ENCODE measurements around the gene CARD9. TPM values are rescaled to one million over a fixed set of nuclear protein-coding genes. Genes with fewer than 3 reads are reported as not detected.

Gene CARD9
- total RNA-seq, 1 donor from 2014 or later, result 0.41 TPM

DNA sequence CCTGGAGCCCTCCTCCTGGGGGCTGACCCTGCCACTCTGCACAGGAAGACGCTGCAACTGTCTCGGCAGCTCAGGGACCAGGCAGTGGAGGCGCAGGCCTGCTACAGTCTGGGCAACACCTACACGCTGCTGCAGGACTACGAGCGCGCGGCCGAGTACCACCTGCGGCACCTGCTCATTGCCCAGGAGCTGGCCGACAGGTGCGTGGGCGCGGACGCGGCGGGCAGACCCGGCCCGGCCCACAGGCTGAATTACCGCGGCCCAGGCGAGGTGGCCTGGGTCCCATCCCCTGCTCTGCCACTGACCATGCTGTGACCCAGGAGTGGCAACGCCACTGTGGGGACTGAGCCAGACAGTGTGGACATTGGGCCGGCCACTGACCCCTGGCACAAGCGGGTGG lies 35.0 kb downstream of the CARD9 start:
- no peak for DNase-seq (ENCODE audit: low spot score in 2 of 2)
- FAIRE-seq, result no peak

- DNase-seq (ENCODE audit: low spot score in 2 of 2) (no peak), FAIRE-seq (no peak)
Observed at GRCh38 chr9:136337416-136338395, 35.8 kb downstream of the CARD9 start.

DNA sequence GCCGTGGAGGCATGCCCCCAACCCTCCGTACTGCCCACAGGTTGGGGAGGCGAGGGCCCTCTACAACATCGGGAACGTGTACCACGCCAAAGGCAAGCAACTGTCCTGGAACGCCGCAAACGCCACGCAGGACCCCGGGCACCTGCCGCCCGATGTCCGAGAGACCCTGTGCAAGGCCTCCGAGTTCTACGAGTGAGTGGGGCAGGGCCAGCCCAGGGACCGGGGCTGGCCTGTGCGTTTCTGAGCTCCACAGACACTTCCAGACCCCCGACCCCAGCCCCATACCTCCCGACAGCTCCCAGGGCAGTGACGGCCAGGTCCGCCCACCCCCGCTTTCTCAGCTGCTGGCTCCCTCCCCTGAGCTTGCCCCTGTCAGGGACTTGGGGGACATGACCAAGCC lies 36.6 kb downstream of the CARD9 start:
- FAIRE-seq, result no peak
- no peak for DNase-seq (ENCODE audit: low spot score in 2 of 2)

- FAIRE-seq, result no peak
Observed at GRCh38 chr9:136336156-136336870, 37.2 kb downstream of the CARD9 start.

DNA sequence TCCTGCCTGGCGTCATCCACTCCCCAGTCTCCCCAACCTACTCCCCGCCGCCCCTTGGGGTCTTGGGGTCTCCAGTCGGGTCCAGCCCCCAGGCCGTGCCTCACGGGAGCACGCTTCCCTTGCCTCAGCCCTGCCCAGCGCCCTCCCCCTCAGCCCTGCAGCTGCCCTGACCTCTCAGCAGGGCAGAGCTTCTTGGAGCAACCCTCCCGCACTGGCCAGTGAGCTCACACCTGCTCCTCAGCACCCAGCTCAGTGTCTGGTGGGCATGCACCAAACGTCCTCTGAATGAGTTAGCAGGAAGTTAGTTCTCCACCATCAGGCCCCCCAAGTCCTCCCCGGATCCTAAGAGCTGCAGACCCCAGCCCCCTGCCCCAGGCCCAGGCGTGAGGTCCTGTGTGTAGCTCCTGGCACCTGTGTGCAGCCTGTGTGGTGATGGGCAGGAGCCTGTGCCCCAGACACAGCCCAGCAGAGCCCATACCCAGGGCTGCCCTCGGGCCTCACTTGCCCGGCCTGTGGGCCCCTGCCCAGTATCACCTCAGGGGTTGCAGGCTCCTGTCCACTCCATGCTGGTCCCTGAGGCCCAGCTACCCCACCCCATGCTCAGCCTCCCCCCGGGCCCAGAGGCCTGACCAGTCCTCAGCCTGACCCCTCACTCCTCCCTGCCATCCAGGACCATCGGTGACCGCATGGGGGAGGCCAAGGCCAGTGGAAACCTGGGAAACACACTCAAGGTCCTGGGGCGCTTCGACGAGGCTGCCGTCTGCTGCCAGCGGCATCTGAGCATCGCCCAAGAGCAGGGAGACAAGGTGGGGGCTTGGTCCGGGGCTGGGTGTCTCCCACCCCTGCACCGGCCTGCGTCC lies 37.9 kb downstream of the CARD9 start:
- DNase-seq (ENCODE audit: low spot score in 2 of 2), result no peak
- FAIRE-seq, result no peak

More at GRCh38 chr9:136336156-136336870, 37.2 kb downstream of the CARD9 start:
- no peak for DNase-seq (ENCODE audit: low spot score in 2 of 2)

DNA sequence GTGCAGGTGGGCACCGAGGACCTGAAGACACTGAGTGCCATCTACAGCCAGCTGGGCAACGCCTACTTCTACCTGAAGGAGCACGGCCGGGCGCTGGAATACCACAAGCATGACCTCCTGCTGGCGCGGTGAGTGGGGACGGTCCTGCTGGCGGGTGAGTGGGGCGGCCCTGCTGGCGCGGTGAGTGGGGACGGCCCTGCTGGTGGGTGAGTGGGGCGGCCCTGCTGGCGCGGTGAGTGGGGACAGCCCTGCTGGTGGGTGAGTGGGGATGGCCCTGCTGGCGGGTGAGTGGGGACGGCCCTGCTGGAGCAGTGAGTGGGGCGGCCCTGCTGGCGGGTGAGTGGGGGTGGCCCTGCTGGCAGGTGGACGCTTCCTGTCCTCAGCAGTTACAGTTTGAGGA lies 38.9 kb downstream of the CARD9 start:
- no peak for DNase-seq (ENCODE audit: low spot score in 2 of 2)
- no peak for FAIRE-seq

DNA sequence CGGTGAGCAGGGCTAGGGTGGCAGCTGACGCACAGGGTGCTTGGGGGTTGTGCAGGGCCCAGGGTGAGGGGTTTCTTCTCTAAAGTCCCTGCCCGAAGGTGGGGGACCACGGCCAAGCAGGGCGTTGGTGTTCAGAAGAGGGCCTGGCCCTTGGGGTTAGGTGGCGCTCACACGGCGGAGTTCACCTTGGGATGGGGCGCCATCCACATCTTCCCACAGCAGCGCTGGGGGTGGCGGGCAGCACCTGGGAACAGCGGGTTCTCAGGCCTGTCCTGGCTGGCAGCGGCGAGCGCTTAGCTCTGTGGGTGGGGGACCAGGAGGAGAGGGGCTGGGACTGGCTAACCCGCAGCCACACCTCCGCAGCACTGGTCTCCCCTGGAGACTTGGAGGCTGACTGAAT lies 40.0 kb downstream of the CARD9 start:
- DNase-seq (ENCODE audit: low spot score in 2 of 2) (no peak), FAIRE-seq (no peak)

DNA sequence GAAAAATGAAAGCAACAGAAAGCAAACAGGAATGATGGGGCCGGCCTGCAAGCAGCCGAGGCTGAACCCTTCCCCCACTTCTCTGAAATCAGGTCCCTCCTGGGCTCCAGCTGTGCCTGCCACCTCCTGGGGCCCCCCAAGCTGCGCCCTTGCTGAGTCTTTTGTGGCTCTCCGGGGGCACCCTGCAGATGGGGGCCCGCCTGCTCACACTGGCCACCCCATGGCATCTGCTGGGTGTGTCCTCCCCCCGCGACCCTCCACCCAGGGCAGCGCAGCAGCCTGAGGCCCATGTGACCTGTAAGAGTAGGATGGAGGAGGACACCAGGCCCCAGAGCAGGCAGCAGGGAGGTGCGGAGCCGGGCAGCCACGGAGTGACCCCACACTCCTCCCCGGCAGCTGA lies 40.4 kb downstream of the CARD9 start:
- FAIRE-seq (no peak), DNase-seq (ENCODE audit: low spot score in 2 of 2) (no peak)

- no peak for FAIRE-seq
Observed at GRCh38 chr9:136332482-136332983, 40.9 kb downstream of the CARD9 start.

DNA sequence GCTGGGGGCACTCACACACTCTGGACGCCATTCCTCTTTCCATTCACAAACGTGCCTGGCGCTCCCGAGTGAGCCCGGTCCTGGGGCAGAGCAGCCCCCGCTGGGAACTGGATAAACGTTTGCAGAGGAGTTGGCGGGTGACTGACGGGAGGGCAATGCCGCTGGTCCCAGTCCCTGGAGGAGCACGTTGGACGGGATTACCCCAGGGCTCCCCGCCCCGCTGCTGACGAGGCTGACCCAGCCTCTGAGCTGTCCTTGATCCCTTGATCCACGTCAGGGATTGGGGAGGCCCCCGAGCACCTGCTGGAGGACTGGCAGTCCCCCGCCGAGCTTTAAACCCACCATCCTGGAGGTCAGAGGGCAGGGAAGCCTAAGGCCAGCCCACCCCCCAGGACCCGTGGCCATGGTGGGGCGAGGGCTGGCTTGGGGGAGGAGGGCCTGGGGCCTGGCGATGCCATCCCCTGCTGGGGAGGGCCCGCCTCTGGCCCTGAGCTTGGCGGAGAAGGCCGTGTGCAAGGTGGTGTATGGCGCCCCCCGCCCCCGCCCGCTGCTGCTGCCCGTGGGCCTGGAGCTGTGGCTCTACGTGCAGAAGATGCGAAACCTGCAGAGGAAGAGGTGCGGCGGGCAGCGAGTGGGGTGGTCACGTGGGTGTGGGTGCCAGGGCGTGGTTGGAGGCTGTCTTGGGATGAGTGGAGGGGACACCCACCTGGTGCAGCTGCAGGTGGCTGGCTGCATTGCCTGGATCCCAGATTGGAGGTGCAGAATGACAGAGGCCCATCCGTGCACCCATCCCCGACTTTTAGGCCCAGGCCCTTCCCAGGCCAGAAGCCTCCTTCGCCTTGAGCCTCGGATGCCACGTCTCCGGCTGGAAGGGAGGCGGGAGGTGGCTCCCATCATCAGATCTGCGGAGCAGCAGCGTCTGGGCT lies 41.6 kb downstream of the CARD9 start:
- FAIRE-seq (no peak), DNase-seq (ENCODE audit: low spot score in 2 of 2) (no peak)

More at GRCh38 chr9:136332482-136332983, 40.9 kb downstream of the CARD9 start:
- no peak for DNase-seq (ENCODE audit: low spot score in 2 of 2)

GRCh38 chr9:136331030-136331429 lies 42.4 kb downstream of the CARD9 start:
- DNase-seq (ENCODE audit: low spot score in 2 of 2), result no peak
- FAIRE-seq, result no peak

GRCh38 chr9:136330406-136330990 lies 43.0 kb downstream of the CARD9 start:
- no peak for FAIRE-seq
- DNase-seq (ENCODE audit: low spot score in 2 of 2), result no peak

- DNase-seq (ENCODE audit: low spot score in 2 of 2) (no peak), FAIRE-seq (no peak)
Observed at GRCh38 chr9:136329636-136330405, 43.6 kb downstream of the CARD9 start.

DNA sequence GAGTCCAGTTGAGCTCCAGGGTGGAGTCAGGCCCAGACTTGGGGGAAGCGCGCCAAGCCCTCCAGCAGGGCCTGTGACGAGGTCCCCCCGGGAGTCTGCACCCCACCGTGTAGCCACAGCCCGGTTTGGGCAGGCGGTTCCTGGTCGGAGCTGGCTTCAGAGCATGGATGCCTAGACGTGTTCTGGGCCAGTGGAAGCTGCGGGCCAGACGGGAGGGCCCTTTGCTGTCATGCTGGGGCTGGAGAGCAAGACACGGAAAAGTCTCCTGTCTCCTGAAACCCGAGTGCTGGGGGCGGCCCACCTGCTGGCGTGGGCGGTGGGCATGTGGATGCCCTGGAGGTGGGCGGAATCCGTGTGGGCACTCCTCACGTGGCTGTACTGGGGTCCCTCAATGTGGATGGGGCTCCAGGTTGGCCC lies 44.2 kb downstream of the CARD9 start:
- FAIRE-seq, result no peak
- peak in 1 of 2 donors; percentile 52 for DNase-seq (ENCODE audit: low spot score in 2 of 2)

DNA sequence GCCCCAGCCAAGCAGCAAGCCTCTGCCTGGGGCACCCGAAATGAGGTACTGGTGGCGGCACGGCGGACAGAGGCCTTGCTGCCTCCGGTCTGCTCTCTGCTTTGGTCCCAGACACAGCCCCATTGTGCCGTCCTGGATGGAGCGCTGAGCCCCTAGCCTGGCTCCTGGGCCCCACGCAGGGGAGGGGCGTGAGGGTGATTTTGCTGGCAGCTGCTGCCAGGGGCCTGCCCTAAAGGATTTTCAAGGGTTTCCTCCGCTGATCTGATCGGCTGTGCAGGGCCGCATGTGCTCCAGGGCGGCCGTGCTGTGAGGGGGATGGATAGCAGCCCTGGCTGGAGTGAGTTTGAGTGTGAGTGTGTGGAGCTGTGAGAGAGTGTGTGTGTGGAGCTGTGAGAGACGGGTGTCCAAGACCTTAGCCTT lies 44.8 kb downstream of the CARD9 start:
- no peak for FAIRE-seq

DNA sequence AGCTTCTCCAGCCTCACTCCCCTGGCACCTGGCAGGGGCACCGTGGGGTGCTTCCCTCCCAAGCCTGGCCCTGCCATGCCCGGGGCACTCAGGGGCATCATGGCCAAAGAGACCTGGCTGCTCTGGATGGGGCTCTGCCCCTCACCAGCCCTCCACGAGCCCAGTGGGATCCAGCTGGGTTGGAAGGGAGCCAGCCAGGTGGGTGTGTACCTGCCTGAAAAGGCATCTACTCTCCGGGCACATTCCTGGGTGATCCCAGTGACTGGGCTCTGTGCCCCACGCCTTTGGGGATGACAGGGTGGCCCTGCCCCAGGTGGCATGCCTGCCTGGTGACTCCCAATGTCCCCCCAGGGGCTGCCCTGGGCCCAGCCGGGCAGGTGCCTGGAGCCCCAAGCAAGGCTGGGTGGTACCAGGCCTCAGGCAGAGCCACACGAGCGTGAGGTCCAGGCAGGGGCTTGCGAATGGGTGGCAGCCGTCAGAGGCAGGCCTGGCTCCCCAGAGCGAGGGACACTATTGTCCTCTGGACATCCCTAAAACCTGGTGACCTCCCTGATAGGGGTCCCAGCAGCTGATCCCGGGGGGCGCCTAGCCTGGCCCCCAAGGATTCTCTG lies 45.4 kb downstream of the CARD9 start:
- FAIRE-seq (no peak), DNase-seq (ENCODE audit: low spot score in 2 of 2) (no peak)

More for the DNA sequence above, 44.8 kb downstream of the CARD9 start:
- peak; percentile 73 to 79 for DNase-seq (ENCODE audit: low spot score in 2 of 2)

GRCh38 chr9:136327304-136327974 lies 46.0 kb downstream of the CARD9 start, which contains the start of gene GPSM1:
GPSM1 (plus strand) TSS chr9:136327539; CDS start chr9:136327696, 157 bp downstream.
- no peak for FAIRE-seq
- DNase-seq (ENCODE audit: low spot score in 2 of 2), result peak; percentile 95 to 98

Data from frontal cortex (tissue), 4 donors.